Peyer's patch (tissue), 4 donors: ENCODE results near the gene SELENOT.

Experiments
- CTCF ChIP-seq, 6 experiments: fragments of 450-650 bp in 4 of 6; fragments of 200-600 bp in 2 of 6; sonication (generic) in 1 of 6; IDR thresholded peaks; one replicate each; pipeline ENCODE4 v1.5.1; 2017 to 2019; ENCODE audit warnings: antibody characterized with exemption in 6 of 6, mild to moderate bottlenecking in 3 of 6, moderate library complexity in 1 of 6
- POLR2A ChIP-seq, 2 donors: fragments of 450-650 bp; IDR thresholded peaks; one replicate each; pipeline ENCODE4 v1.5.1; 2017; ENCODE audit warnings: antibody characterized with exemption in 2 of 2, mild to moderate bottlenecking in 2 of 2, moderate library complexity in 2 of 2

- TF ChIP-seq CTCF (IDR thresholded peaks at IDR 0.05) (no peak), POLR2A (IDR thresholded peaks at IDR 0.05) (no peak)
Observed at GRCh38 chr3:150662410-150663200, 59.5 kb downstream of the SELENOT start.
